PC-3 (cell line): ENCODE results near the gene PLCB2. TPM values are rescaled to one million over a fixed set of nuclear protein-coding genes. Genes with fewer than 3 reads are reported as not detected.

Source experiments
- ATAC-seq: fragments of 200-7000 bp; cut with Tn5 transposase; 2 replicates; pipeline ENCODE4 v1.9.1; 2020; ENCODE audit warnings: mild to moderate bottlenecking, moderate library complexity
- BruUV-seq: library from RNA; stranded (reverse); fragments of 400-500 nt; replicated peaks from 2 replicates; lab custom pipeline; 2021; lab: Mats Ljungman, UMichigan
- CTCF ChIA-PET: fragments of 300-600 bp; sonication (Branson Sonifier 250); formaldehyde crosslinking; loops from one replicate; lab custom pipeline; 2022; ENCODE audit warnings: antibody characterized with exemption; lab: Charles Lee
- POLR2A ChIA-PET: fragments of 300-600 bp; sonication (Branson Sonifier 250); formaldehyde crosslinking; loops from one replicate; lab custom pipeline; 2022; ENCODE audit warnings: antibody characterized with exemption; ENCODE audit not compliant: unreplicated experiment; lab: Charles Lee
- DNase-seq: peaks from one replicate; pipeline ENCODE4 v3.0.0-alpha.2; 2015
- H2AFZ ChIP-seq: fragments of 300-600 bp; sonication (generic); 2 replicates; pipeline ENCODE4 v1.6.0; 2016; ENCODE audit warnings: antibody characterized with exemption, low read length
- H3F3A ChIP-seq: fragments of 300-600 bp; sonication (generic); one replicate; pipeline ENCODE4 v1.6.0; 2017; ENCODE audit warnings: antibody characterized with exemption, low read length, control low read depth, mild to moderate bottlenecking; ENCODE audit not compliant: unreplicated experiment
- H3K27ac ChIP-seq: fragments of 300-600 bp; sonication (generic); 2 replicates; pipeline ENCODE4 v1.5.1; 2016; ENCODE audit warnings: mild to moderate bottlenecking, low read length
- H3K27me3 ChIP-seq: fragments of 300-600 bp; sonication (generic); 2 replicates; pipeline ENCODE4 v1.6.1; 2016; ENCODE audit warnings: low read length, mixed read lengths
- H3K36me3 ChIP-seq: fragments of 300-600 bp; sonication (generic); 2 replicates; pipeline ENCODE4 v1.6.1; 2016; ENCODE audit warnings: low read depth, mixed run types, low read length, mixed read lengths
- H3K4me1 ChIP-seq: fragments of 300-600 bp; sonication (generic); 2 replicates; pipeline ENCODE4 v1.5.1; 2016; ENCODE audit warnings: low read length; ENCODE audit not compliant: insufficient read depth
- H3K4me2 ChIP-seq: fragments of 300-600 bp; sonication (generic); 2 replicates; pipeline ENCODE4 v1.6.0; 2016; ENCODE audit warnings: low read length
- H3K4me3 ChIP-seq: fragments of 300-600 bp; sonication (generic); 2 replicates; pipeline ENCODE4 v1.5.1; 2016; ENCODE audit warnings: mild to moderate bottlenecking, low read length, mixed read lengths
- H3K79me2 ChIP-seq: fragments of 300-600 bp; sonication (generic); 2 replicates; pipeline ENCODE4 v1.6.1; 2017; ENCODE audit warnings: low read length, mixed read lengths
- H3K9ac ChIP-seq: fragments of 300-600 bp; sonication (generic); 2 replicates; pipeline ENCODE4 v1.6.0; 2016; ENCODE audit warnings: mild to moderate bottlenecking, low read length
- H3K9me2 ChIP-seq: fragments of 300-600 bp; sonication (generic); replicated peaks from 2 replicates; pipeline ENCODE4 v1.6.1; 2016; ENCODE audit warnings: mixed run types, low read length, mixed read lengths
- H3K9me3 ChIP-seq: fragments of 300-600 bp; sonication (generic); 2 replicates; pipeline ENCODE4 v1.6.1; 2016; ENCODE audit warnings: low read length, mixed read lengths
- H4K20me1 ChIP-seq: fragments of 300-600 bp; sonication (generic); 2 replicates; pipeline ENCODE4 v1.6.1; 2016; ENCODE audit warnings: low read length, mixed read lengths
- CTCF ChIP-seq: fragments of 300-600 bp; sonication (generic); conservative IDR thresholded peaks from 2 replicates; pipeline ENCODE4 v1.5.1; 2017; ENCODE audit warnings: antibody characterized with exemption, low read depth, mild to moderate bottlenecking, low read length
- EZH2 ChIP-seq: fragments of 300-600 bp; sonication (generic); IDR thresholded peaks from one replicate; pipeline ENCODE4 v1.6.1; 2017; ENCODE audit warnings: antibody characterized with exemption, mild to moderate bottlenecking, low read length; ENCODE audit not compliant: unreplicated experiment
- EZH2phosphoT487 ChIP-seq: fragments of 300-600 bp; sonication (generic); IDR thresholded peaks from 2 replicates; pipeline ENCODE4 v1.6.1; 2018; ENCODE audit warnings: mild to moderate bottlenecking, antibody characterized with exemption, low read length, borderline replicate concordance
- intact Hi-C: fragments of 100-400 bp; cut with micrococcal nuclease; formaldehyde crosslinking; loops from 2 replicates; pipeline ENCODE4 v1.9.0; 2023
- total RNA-seq: library from RNA; depleted of rRNA; stranded (reverse); fragments of >200 nt; gene quantifications from 2 replicates; pipeline ENCODE4 v1.2.3, GENCODE V29; 2014

The PLCB2 gene
- total RNA-seq, 1 experiment from 2014 or later, result 3.2 TPM

GRCh38 chr15:40313531-40314398, 6.0 kb upstream of the PLCB2 start:
- ChIA-PET POLR2A (interaction anchor here (0.6 kb wide), 1 partner anchor 97 kb away, joined by 3 read pairs; no protein-coding TSS in a partner anchor), CTCF (interaction anchor here (0.8 kb wide), 1 partner anchor 35 kb away, joined by 4 read pairs; no protein-coding TSS in a partner anchor)
- intact Hi-C loops, result no loop called here
- no peaks in the 10 kb centered on the region for H3K27me3 ChIP-seq
- H3K36me3 ChIP-seq, result no peaks in the 10 kb centered on the region
- peak; percentile 74 for DNase-seq
- no peak for TF ChIP-seq EZH2phosphoT487
- no peak for TF ChIP-seq CTCF
- no peak for TF ChIP-seq EZH2
- H4K20me1 ChIP-seq, result no peaks in the 10 kb centered on the region
- no peaks in the 10 kb centered on the region for H3K79me2 ChIP-seq
- BruUV-seq, result no TSS peak
- no peak overlapping the region for H3K4me3 ChIP-seq
- ATAC-seq, result peak; percentile 77
- no peaks in the 10 kb centered on the region for H3K9me2 ChIP-seq
- no peak overlapping the region for H3K27ac ChIP-seq
- no peaks in the 10 kb centered on the region for H3K9me3 ChIP-seq
- H3K4me1 ChIP-seq, result peaks cover 7% of the 10 kb centered on the region; the same call in 1 of the 2 replicates
- H3K4me2 ChIP-seq, result peak overlapping the region; percentile 17; the same call in 1 of the 2 replicates
- H2AFZ ChIP-seq, result no peak overlapping the region
- no peak overlapping the region for H3K9ac ChIP-seq
- no peaks in the 10 kb centered on the region for H3F3A ChIP-seq

GRCh38 chr15:40312370-40313158, 4.8 kb upstream of the PLCB2 start:
- BruUV-seq, result no TSS peak
- ChIA-PET POLR2A (no interaction called here), CTCF (no interaction called here)
- no peak overlapping the region for H3K4me2 ChIP-seq
- DNase-seq, result no peak
- no peak overlapping the region for H3K4me3 ChIP-seq
- no peak overlapping the region for H3K9ac ChIP-seq
- peaks cover 7% of the 10 kb centered on the region; the same call in 1 of the 2 replicates for H3K4me1 ChIP-seq
- H3K9me2 ChIP-seq, result no peaks in the 10 kb centered on the region
- H3F3A ChIP-seq, result no peaks in the 10 kb centered on the region
- H3K79me2 ChIP-seq, result no peaks in the 10 kb centered on the region
- H2AFZ ChIP-seq, result no peak overlapping the region
- TF ChIP-seq EZH2 (no peak), EZH2phosphoT487 (no peak), CTCF (no peak)
- H3K36me3 ChIP-seq, result no peaks in the 10 kb centered on the region
- no peaks in the 10 kb centered on the region for H3K27me3 ChIP-seq
- H3K9me3 ChIP-seq, result no peaks in the 10 kb centered on the region
- H3K27ac ChIP-seq, result no peak overlapping the region
- no peaks in the 10 kb centered on the region for H4K20me1 ChIP-seq
- no peak for ATAC-seq
- intact Hi-C loops, result no loop called here
